H9 (cell line): ENCODE results near the gene DENND6B. TPM values are rescaled to one million over a fixed set of nuclear protein-coding genes. Genes with fewer than 3 reads are reported as not detected.

ENCODE experiments used
- DNase-seq: peaks from one replicate; pipeline ENCODE4 v3.0.0-alpha.2; 2017
- H2AFZ ChIP-seq: one replicate; pipeline ENCODE4 v1.6.1; 2013; ENCODE audit warnings: mild to moderate bottlenecking, low read length, control low read depth, moderate library complexity
- H2AK5ac ChIP-seq: 2 replicates; pipeline ENCODE4 v1.6.1; 2013; ENCODE audit warnings: low read length, control low read depth, mixed read lengths; ENCODE audit not compliant: insufficient read length
- H2BK120ac ChIP-seq: one replicate; pipeline ENCODE4 v1.6.1; 2013; ENCODE audit warnings: low read depth, mild to moderate bottlenecking, low read length, control low read depth, inconsistent platforms; ENCODE audit not compliant: poor library complexity, severe bottlenecking
- H2BK12ac ChIP-seq: 2 replicates; pipeline ENCODE4 v1.6.1; 2013; ENCODE audit warnings: low read length, control low read depth, mixed read lengths, low read depth; ENCODE audit not compliant: insufficient read length
- H2BK15ac ChIP-seq: 2 replicates; pipeline ENCODE4 v1.6.1; 2013; ENCODE audit warnings: low read depth, low read length, control low read depth
- H2BK20ac ChIP-seq: one replicate; pipeline ENCODE4 v1.6.1; 2013; ENCODE audit warnings: low read depth, mild to moderate bottlenecking, low read length, control low read depth, inconsistent platforms; ENCODE audit not compliant: poor library complexity, severe bottlenecking
- H2BK5ac ChIP-seq: 2 replicates; pipeline ENCODE4 v1.6.1; 2013; ENCODE audit warnings: low read length, control low read depth, mixed read lengths; ENCODE audit not compliant: insufficient read length
- H3K14ac ChIP-seq: 2 replicates; pipeline ENCODE4 v1.6.1; 2013; ENCODE audit warnings: low read length, control low read depth; ENCODE audit not compliant: insufficient read depth
- H3K18ac ChIP-seq: 2 replicates; pipeline ENCODE4 v1.6.1; 2013; ENCODE audit warnings: low read depth, mild to moderate bottlenecking, mixed read lengths, low read length, control low read depth; ENCODE audit not compliant: insufficient read length
- H3K23ac ChIP-seq: 2 replicates; pipeline ENCODE4 v1.6.1; 2013; ENCODE audit warnings: low read length, control low read depth, mixed read lengths, low read depth; ENCODE audit not compliant: insufficient read length
- H3K23me2 ChIP-seq: 2 replicates; pipeline ENCODE4 v1.6.1; 2013; ENCODE audit warnings: low read depth, mild to moderate bottlenecking, mixed read lengths, low read length, control low read depth; ENCODE audit not compliant: insufficient read length, poor library complexity, severe bottlenecking
- H3K27ac ChIP-seq: 2 replicates; pipeline ENCODE4 v1.5.1; 2013; ENCODE audit warnings: low read length, control low read depth, mixed read lengths, low read depth; ENCODE audit not compliant: insufficient read length
- H3K27me3 ChIP-seq: 2 replicates; pipeline ENCODE4 v1.6.1; 2013; ENCODE audit warnings: low read length, control low read depth, inconsistent platforms; ENCODE audit not compliant: insufficient read depth
- H3K4ac ChIP-seq: 2 replicates; pipeline ENCODE4 v1.6.1; 2013; ENCODE audit warnings: low read depth, mild to moderate bottlenecking, control low read depth, inconsistent platforms, low read length, moderate library complexity
- H3K4me1 ChIP-seq: 2 replicates; pipeline ENCODE4 v1.6.1; 2013; ENCODE audit warnings: low read length, control low read depth, inconsistent platforms; ENCODE audit not compliant: insufficient read depth
- H3K4me2 ChIP-seq: 2 replicates; pipeline ENCODE4 v1.6.1; 2013; ENCODE audit warnings: low read length, control low read depth, mixed read lengths; ENCODE audit not compliant: insufficient read length, insufficient read depth
- H3K56ac ChIP-seq: 2 replicates; pipeline ENCODE4 v1.6.1; 2013; ENCODE audit warnings: low read depth, mild to moderate bottlenecking, mixed read lengths, low read length, control low read depth; ENCODE audit not compliant: insufficient read length
- H3K79me1 ChIP-seq: 2 replicates; pipeline ENCODE4 v1.6.1; 2013; ENCODE audit warnings: low read depth, mild to moderate bottlenecking, moderate library complexity, low read length, control low read depth, inconsistent platforms; ENCODE audit not compliant: insufficient read depth, poor library complexity, severe bottlenecking
- H3K79me2 ChIP-seq: 2 replicates; pipeline ENCODE4 v1.6.1; 2013; ENCODE audit warnings: low read length, control low read depth, inconsistent platforms; ENCODE audit not compliant: insufficient read depth
- H3K9ac ChIP-seq: 2 replicates; pipeline ENCODE4 v1.6.1; 2013; ENCODE audit warnings: low read length, control low read depth, mixed read lengths; ENCODE audit not compliant: insufficient read length; ENCODE audit errors: extremely low read depth
- H3K9me3 ChIP-seq: one replicate; pipeline ENCODE4 v1.6.1; 2013; ENCODE audit warnings: low read depth, low read length, inconsistent platforms; ENCODE audit not compliant: control insufficient read depth
- H3T11ph ChIP-seq: one replicate; pipeline ENCODE4 v1.6.1; 2013; ENCODE audit warnings: mild to moderate bottlenecking, low read length, control low read depth, inconsistent platforms
- H4K20me1 ChIP-seq: one replicate; pipeline ENCODE4 v1.6.1; 2013; ENCODE audit not compliant: control insufficient read depth, insufficient read length, insufficient read depth
- H4K5ac ChIP-seq: 2 replicates; pipeline ENCODE4 v1.6.1; 2013; ENCODE audit warnings: low read depth, mild to moderate bottlenecking, mixed read lengths, low read length, control low read depth; ENCODE audit not compliant: insufficient read length
- H4K8ac ChIP-seq: replicated peaks from 2 replicates; pipeline ENCODE4 v1.6.1; 2013; ENCODE audit warnings: low read length, control low read depth, mixed read lengths, low read depth; ENCODE audit not compliant: insufficient read length
- H4K91ac ChIP-seq: 2 replicates; pipeline ENCODE4 v1.6.1; 2013; ENCODE audit warnings: low read depth, mild to moderate bottlenecking, moderate library complexity, mixed read lengths, low read length, control low read depth; ENCODE audit not compliant: insufficient read length
- H3K27ac Mint-ChIP-seq, 3 experiments: 2 replicates in 2 of 3; 3 replicates in 1 of 3; pipeline ENCODE4 v1.8.0; 2020 to 2021; ENCODE audit warnings: mixed read lengths in 3 of 3, mild to moderate bottlenecking in 1 of 3, moderate library complexity in 1 of 3
- H3K27me3 Mint-ChIP-seq: 2 replicates; pipeline ENCODE4 v1.8.0; 2021; ENCODE audit warnings: low read depth, mild to moderate bottlenecking, moderate library complexity, mixed read lengths
- H3K36me3 Mint-ChIP-seq, 3 experiments: 2 replicates in 2 of 3; 3 replicates in 1 of 3; pipeline ENCODE4 v1.8.0; 2020 to 2021; ENCODE audit warnings: low read depth in 3 of 3, mixed read lengths in 3 of 3; ENCODE audit not compliant: insufficient read depth in 1 of 3
- H3K4me1 Mint-ChIP-seq, 2 experiments: 2 replicates each; pipeline ENCODE4 v1.8.0; 2020; ENCODE audit warnings: mixed read lengths in 2 of 2
- H3K4me3 Mint-ChIP-seq, 2 experiments: 2 replicates in 1 of 2; 3 replicates in 1 of 2; pipeline ENCODE4 v1.8.0; 2020 to 2021; ENCODE audit warnings: mild to moderate bottlenecking in 2 of 2, mixed read lengths in 2 of 2, moderate library complexity in 1 of 2
- H3K9me3 Mint-ChIP-seq, 2 experiments: 2 replicates in 1 of 2; 3 replicates in 1 of 2; pipeline ENCODE4 v1.8.0; 2020; ENCODE audit warnings: mild to moderate bottlenecking in 2 of 2, mixed read lengths in 2 of 2, moderate library complexity in 1 of 2
- WGBS: extraction: QIAGEN DNeasy Blood & Tissue Kit; methylation state at CpG from one replicate; pipeline ENCODE4 v1.1.7; 2013; ENCODE audit warnings: missing lambda C conversion rate, low lambda C conversion rate, mixed read lengths; ENCODE audit not compliant: insufficient read length; ENCODE audit errors: extremely low coverage; 5-methylcytosine and 5-hydroxymethylcytosine counted together
- total RNA-seq: library from RNA; stranded (reverse); gene quantifications from 2 replicates; pipeline ENCODE4 v1.2.1, GENCODE V29; 2021
- TF ChIP-seq, protein P1 (sequence below): fragments of 200-600 bp; sonication (generic); conservative IDR thresholded peaks from 3 replicates; pipeline ENCODE4 v1.8.0; 2021; ENCODE audit warnings: antibody characterized with exemption, mild to moderate bottlenecking

DENND6B gene
- total RNA-seq, 1 experiment from 2014 or later, result 1.5 TPM

DNA sequence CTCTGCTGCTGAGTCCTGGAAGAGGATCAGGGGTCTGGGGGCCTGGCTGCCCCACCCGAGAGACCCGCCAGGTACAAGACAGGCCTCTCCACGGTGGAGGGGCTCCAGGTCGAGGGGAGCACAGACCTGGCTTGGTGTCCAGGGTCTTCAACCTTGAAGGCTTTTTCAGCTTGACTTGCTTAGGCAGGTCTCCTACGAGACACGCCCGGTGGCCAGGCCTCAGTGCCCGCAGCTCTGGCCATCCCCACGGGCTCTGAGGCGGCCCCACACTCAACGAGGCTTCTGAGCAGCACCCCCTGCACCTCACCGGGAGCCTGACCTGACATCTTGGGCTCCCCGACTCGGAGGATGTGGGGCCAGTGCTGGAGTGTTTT is 12.7 kb downstream of the DENND6B start:
- Histone ChIP-seq H3T11ph (no peak overlapping the region), H2BK15ac (no peak overlapping the region), H3K18ac (no peak overlapping the region), H3K14ac (no peak overlapping the region), H2BK12ac (no peak overlapping the region), H3K27ac (no peak overlapping the region), H3K79me1 (no peaks in the 10 kb centered on the region), H3K4me2 (no peak overlapping the region), H3K9ac (no peak overlapping the region), H2BK120ac (no peak overlapping the region), H3K27me3 (no peaks in the 10 kb centered on the region), H3K4me1 (no peaks in the 10 kb centered on the region), H4K5ac (no peak overlapping the region), H3K79me2 (no peaks in the 10 kb centered on the region), H2AK5ac (no peak overlapping the region), H3K4ac (no peak overlapping the region), H3K9me3 (no peaks in the 10 kb centered on the region), H3K23ac (no peak overlapping the region), H2BK20ac (no peak overlapping the region), H4K8ac (no peak overlapping the region), H4K91ac (no peak overlapping the region), H4K20me1 (peaks cover 2% of the 10 kb centered on the region), H3K56ac (no peak overlapping the region), H2AFZ (no peak overlapping the region), H3K23me2 (no peaks in the 10 kb centered on the region), H2BK5ac (no peak overlapping the region)
- peaks cover 6 to 7% of the 10 kb centered on the region in 2 experiments for H3K4me1 Mint-ChIP-seq
- no peaks in the 10 kb centered on the region for H3K9me3 Mint-ChIP-seq
- no peak overlapping the region for H3K4me3 Mint-ChIP-seq
- no peak for DNase-seq
- TF ChIP-seq, protein P1, sequence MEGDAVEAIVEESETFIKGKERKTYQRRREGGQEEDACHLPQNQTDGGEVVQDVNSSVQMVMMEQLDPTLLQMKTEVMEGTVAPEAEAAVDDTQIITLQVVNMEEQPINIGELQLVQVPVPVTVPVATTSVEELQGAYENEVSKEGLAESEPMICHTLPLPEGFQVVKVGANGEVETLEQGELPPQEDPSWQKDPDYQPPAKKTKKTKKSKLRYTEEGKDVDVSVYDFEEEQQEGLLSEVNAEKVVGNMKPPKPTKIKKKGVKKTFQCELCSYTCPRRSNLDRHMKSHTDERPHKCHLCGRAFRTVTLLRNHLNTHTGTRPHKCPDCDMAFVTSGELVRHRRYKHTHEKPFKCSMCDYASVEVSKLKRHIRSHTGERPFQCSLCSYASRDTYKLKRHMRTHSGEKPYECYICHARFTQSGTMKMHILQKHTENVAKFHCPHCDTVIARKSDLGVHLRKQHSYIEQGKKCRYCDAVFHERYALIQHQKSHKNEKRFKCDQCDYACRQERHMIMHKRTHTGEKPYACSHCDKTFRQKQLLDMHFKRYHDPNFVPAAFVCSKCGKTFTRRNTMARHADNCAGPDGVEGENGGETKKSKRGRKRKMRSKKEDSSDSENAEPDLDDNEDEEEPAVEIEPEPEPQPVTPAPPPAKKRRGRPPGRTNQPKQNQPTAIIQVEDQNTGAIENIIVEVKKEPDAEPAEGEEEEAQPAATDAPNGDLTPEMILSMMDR, result no peak
- H3K27ac Mint-ChIP-seq, result peak overlapping the region in 1 of 3 experiments; percentile 16; a peak in 2 of 7 replicates
- no CpG with 5 or more reads among the region's 14 CpGs for WGBS
- no peaks in the 10 kb centered on the region; a peak in 1 of 7 replicates for H3K36me3 Mint-ChIP-seq
- H3K27me3 Mint-ChIP-seq, result peaks cover 5% of the 10 kb centered on the region
